Middle frontal gyrus (tissue), 1 donor: ENCODE results near the gene OR2A7.
"Not testable (repeated sequence)": the region's sequence is repeated elsewhere in the genome, so short reads cannot be mapped to it uniquely, and the experiment has no call there.

Experiments used
- DNase-seq: peaks from one replicate; pipeline ENCODE4 v3.0.0-alpha.2; 2015; ENCODE audit warnings: low spot score; ENCODE audit errors: extremely low spot score

The OR2A7 gene

GRCh38 chr7:144264692-144265091, at the start of gene OR2A7:
Gene OR2A7, minus strand, starts transcription at chr7:144264792. Its CDS starts 5,164 bp downstream, at chr7:144259628.
- not testable (repeated sequence) for DNase-seq

- DNase-seq, result not testable (repeated sequence)
These were observed 47.4 kb upstream of the OR2A7 start, which contains the start of gene OR2A1 for GRCh38 chr7:144311872-144312469. Gene OR2A1, plus strand, starts transcription at chr7:144312419. Its CDS starts 5,706 bp downstream, at chr7:144318125.

GRCh38 chr7:144311218-144311617, 46.6 kb upstream of the OR2A7 start:
- DNase-seq, result not testable (repeated sequence)

- not testable (repeated sequence) for DNase-seq
These were observed 45.1 kb upstream of the OR2A7 start for GRCh38 chr7:144309702-144310101.

GRCh38 chr7:144305156-144305555, 40.6 kb upstream of the OR2A7 start:
- not testable (repeated sequence) for DNase-seq

GRCh38 chr7:144303607-144304006, 39.0 kb upstream of the OR2A7 start:
- DNase-seq, result not testable (repeated sequence)

- DNase-seq, result not testable (repeated sequence)
These were observed 38.1 kb upstream of the OR2A7 start for GRCh38 chr7:144302578-144303303.

GRCh38 chr7:144293794-144294499, 29.4 kb upstream of the OR2A7 start:
- not testable (repeated sequence) for DNase-seq

- not testable (repeated sequence) for DNase-seq
These were observed 28.0 kb upstream of the OR2A7 start for GRCh38 chr7:144292384-144293161.

GRCh38 chr7:144291607-144292006, 27.0 kb upstream of the OR2A7 start:
- DNase-seq, result not testable (repeated sequence)

- not testable (repeated sequence) for DNase-seq
These were observed 22.7 kb upstream of the OR2A7 start for GRCh38 chr7:144287171-144287784.

GRCh38 chr7:144283716-144284115, 19.1 kb upstream of the OR2A7 start:
- DNase-seq, result not testable (repeated sequence)

- DNase-seq, result not testable (repeated sequence)
These were observed 17.9 kb upstream of the OR2A7 start for GRCh38 chr7:144282490-144282889.

GRCh38 chr7:144281981-144282380, 17.4 kb upstream of the OR2A7 start:
- DNase-seq, result not testable (repeated sequence)

- not testable (repeated sequence) for DNase-seq
These were observed 15.4 kb upstream of the OR2A7 start for GRCh38 chr7:144280010-144280409.

- not testable (repeated sequence) for DNase-seq
These were observed 10.7 kb upstream of the OR2A7 start for GRCh38 chr7:144275281-144275680.

GRCh38 chr7:144269188-144269587, 4.6 kb upstream of the OR2A7 start, which contains the start of gene CTAGE8:
Gene CTAGE8, minus strand, starts transcription at chr7:144269288. Its CDS starts 38 bp downstream, at chr7:144269250.
- not testable (repeated sequence) for DNase-seq

- not testable (repeated sequence) for DNase-seq
These were observed 2.5 kb downstream of the OR2A7 start for GRCh38 chr7:144262128-144262527.

GRCh38 chr7:144259067-144259466, 5.5 kb downstream of the OR2A7 start:
- not testable (repeated sequence) for DNase-seq

- DNase-seq, result no peak
These were observed 8.5 kb downstream of the OR2A7 start for GRCh38 chr7:144256112-144256511.
